ENCODE measurements around the gene ATL1.

The ATL1 gene

DNA sequence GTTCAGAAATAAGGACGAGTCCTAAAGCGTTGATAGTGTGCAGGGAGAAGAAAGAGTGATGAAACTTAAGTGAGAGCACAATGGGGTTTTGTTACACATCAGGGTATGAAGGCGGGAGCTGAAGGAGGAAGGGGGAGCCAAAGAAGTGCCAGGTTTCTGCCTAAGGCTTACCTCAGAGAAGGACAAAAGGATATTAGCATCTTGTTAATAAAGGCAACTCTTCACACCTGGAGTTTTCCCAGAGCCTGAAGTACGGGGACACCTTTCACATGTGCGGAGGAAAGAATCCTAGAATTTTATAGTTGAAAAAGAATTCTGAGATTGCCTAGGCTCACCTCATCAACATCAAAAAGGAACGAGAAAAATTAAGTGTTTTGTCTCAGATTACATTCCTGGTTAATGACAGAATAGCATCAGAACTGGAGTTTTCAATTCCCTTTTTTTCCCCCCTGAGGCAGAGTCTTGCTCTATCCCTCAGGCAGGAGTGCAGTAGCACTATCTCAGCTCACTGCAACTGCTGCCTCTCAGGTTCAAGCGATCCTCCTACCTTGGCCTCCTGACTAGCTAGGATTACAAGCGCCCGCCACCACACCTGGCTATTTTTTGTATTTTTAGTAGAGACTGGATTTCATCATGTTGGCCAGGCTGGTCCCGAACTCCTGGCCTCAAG is 110.4 kb downstream of the ATL1 start:
- no peaks in the 10 kb centered on the region; the same call in 1 of the 2 replicates for H3K36me3 ChIP-seq
- H3K27me3 ChIP-seq (ENCODE audit: insufficient read depth, low read depth, severe bottlenecking), result no peaks in the 10 kb centered on the region
- no peaks in the 10 kb centered on the region for H3K9me3 ChIP-seq (ENCODE audit: severe bottlenecking)
- TF ChIP-seq, protein P1, sequence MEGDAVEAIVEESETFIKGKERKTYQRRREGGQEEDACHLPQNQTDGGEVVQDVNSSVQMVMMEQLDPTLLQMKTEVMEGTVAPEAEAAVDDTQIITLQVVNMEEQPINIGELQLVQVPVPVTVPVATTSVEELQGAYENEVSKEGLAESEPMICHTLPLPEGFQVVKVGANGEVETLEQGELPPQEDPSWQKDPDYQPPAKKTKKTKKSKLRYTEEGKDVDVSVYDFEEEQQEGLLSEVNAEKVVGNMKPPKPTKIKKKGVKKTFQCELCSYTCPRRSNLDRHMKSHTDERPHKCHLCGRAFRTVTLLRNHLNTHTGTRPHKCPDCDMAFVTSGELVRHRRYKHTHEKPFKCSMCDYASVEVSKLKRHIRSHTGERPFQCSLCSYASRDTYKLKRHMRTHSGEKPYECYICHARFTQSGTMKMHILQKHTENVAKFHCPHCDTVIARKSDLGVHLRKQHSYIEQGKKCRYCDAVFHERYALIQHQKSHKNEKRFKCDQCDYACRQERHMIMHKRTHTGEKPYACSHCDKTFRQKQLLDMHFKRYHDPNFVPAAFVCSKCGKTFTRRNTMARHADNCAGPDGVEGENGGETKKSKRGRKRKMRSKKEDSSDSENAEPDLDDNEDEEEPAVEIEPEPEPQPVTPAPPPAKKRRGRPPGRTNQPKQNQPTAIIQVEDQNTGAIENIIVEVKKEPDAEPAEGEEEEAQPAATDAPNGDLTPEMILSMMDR (IDR thresholded peaks at IDR 0.05; ENCODE audit: low read depth, low read length), result no peak
- DNase-seq, result no peak
- H3K4me3 ChIP-seq (ENCODE audit: low read depth, low read length), result no peak overlapping the region
- no peak overlapping the region for H3K27ac ChIP-seq

DNA sequence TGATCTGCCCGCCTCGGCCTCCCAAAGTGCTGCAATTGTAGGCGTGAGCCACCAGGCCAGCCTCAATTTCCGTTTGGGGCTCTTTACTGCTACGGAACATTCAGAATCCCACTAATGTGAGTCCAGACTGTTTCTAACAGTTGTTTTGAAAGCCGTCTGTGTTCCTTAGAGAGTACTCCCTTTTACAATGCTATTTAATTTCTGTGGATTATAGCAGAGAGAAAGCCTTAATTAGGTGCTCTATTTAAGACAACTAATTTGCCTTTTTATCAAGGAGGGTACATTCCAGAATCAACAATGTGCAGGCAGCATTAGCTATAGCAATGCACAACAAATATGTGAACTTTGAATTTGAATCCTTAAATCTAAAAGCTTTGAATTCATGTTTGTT is 110.9 kb downstream of the ATL1 start:
- Histone ChIP-seq H3K9me3 (ENCODE audit: severe bottlenecking) (no peaks in the 10 kb centered on the region), H3K4me3 (ENCODE audit: low read depth, low read length) (no peak overlapping the region), H3K27ac (no peak overlapping the region), H3K27me3 (ENCODE audit: insufficient read depth, low read depth, severe bottlenecking) (no peaks in the 10 kb centered on the region), H3K36me3 (no peaks in the 10 kb centered on the region; the same call in 1 of the 2 replicates)
- TF ChIP-seq, protein P1 (IDR thresholded peaks at IDR 0.05; ENCODE audit: low read depth, low read length), result no peak
- no peak for DNase-seq

DNA sequence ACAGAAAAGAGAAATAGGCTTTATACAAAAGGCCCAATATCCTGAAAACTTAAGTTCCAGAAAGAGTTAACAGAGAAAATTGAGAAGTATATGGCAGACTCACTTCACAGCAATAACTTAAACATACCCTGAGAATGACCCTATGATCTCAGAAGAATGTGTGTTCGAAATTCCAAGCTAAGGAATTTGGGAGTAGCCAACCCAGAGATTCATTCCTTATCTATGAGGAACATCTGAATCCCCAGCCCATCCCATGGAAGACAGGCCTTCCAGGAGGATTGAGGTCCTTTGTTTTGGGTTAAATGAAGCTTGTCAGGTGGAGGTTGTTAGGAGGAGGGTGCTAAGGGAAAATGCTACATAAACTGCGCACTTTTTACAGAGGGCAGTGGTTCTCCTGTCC is 115.7 kb downstream of the ATL1 start:
- H3K9me3 ChIP-seq (ENCODE audit: severe bottlenecking), result no peaks in the 10 kb centered on the region
- H3K27me3 ChIP-seq (ENCODE audit: insufficient read depth, low read depth, severe bottlenecking), result no peaks in the 10 kb centered on the region
- H3K36me3 ChIP-seq, result no peaks in the 10 kb centered on the region
- TF ChIP-seq, protein P1 (IDR thresholded peaks at IDR 0.05; ENCODE audit: low read depth, low read length), result no peak
- no peak overlapping the region for H3K27ac ChIP-seq
- no peak overlapping the region for H3K4me3 ChIP-seq (ENCODE audit: low read depth, low read length)
- no peak for DNase-seq

DNA sequence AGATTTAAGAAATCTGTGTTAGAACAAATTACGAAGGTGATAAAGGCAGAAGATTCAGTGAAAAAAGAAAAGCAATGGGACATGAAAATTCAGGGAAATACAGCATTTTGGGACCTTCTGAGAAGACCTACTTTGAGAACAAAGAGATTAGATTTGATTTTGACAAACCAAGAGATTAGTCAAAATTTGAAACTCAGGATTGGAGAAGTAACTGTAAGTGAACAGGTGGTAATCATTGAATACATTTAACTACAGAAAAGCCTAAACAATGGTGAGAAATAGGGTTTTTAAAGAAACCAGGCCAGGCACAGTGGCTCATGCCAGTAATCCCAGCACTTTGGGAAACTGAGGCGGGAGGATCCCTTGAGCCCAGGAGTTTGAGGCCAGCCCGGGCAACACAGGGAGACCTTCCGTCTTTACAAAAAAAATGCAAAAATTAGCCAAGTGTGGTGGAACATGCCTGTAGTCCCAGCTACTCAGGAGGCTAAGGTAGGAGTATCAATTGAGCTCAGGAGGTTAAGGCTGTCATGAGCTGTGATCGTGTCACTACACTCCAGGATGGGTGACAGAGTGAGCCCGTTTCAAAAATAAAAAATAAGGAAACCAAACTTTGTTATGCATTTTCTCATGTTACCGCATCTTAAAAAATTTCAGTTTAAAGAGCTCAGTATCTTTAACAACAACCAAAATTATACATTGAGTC is 117.0 kb downstream of the ATL1 start:
- H3K27me3 ChIP-seq (ENCODE audit: insufficient read depth, low read depth, severe bottlenecking), result no peaks in the 10 kb centered on the region
- no peaks in the 10 kb centered on the region for H3K36me3 ChIP-seq
- no peak overlapping the region for H3K4me3 ChIP-seq (ENCODE audit: low read depth, low read length)
- TF ChIP-seq, protein P1 (IDR thresholded peaks at IDR 0.05; ENCODE audit: low read depth, low read length), result no peak
- no peaks in the 10 kb centered on the region for H3K9me3 ChIP-seq (ENCODE audit: severe bottlenecking)
- no peak for DNase-seq
- no peak overlapping the region for H3K27ac ChIP-seq

DNA sequence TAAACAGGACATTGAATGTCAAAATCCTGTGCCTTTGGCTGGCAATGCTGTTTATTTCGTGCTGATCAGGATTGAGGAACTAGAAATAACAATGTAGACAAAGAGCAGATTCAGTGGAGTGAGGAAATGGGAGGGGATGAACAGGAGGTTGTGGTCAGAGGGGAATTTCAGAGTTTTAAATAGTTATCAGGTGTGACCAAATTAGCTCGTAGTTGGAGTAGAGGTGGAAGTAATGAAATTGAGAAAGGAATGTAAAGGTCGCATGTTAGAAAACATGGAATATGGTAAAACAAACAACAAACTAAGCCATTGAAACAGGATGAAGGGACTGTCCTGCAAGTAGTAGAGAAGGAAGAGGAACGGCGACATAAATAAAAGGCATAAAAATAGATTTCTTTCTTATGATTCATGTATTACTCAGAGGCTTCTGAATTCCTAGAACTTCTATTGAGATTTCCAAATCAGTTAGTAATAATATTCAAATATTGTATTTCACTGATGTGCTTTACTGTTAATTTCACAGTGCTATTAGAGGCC is 117.7 kb downstream of the ATL1 start:
- Histone ChIP-seq H3K27me3 (ENCODE audit: insufficient read depth, low read depth, severe bottlenecking) (no peaks in the 10 kb centered on the region), H3K4me3 (ENCODE audit: low read depth, low read length) (no peak overlapping the region), H3K36me3 (no peaks in the 10 kb centered on the region), H3K9me3 (ENCODE audit: severe bottlenecking) (no peaks in the 10 kb centered on the region), H3K27ac (no peak overlapping the region)
- TF ChIP-seq, protein P1 (IDR thresholded peaks at IDR 0.05; ENCODE audit: low read depth, low read length), result no peak
- no peak for DNase-seq
